ENCODE results near the gene DGKA.
A peak's percentile ranks its signal among the peaks of the same experiment; 100 is the strongest.

The DGKA gene

DNA sequence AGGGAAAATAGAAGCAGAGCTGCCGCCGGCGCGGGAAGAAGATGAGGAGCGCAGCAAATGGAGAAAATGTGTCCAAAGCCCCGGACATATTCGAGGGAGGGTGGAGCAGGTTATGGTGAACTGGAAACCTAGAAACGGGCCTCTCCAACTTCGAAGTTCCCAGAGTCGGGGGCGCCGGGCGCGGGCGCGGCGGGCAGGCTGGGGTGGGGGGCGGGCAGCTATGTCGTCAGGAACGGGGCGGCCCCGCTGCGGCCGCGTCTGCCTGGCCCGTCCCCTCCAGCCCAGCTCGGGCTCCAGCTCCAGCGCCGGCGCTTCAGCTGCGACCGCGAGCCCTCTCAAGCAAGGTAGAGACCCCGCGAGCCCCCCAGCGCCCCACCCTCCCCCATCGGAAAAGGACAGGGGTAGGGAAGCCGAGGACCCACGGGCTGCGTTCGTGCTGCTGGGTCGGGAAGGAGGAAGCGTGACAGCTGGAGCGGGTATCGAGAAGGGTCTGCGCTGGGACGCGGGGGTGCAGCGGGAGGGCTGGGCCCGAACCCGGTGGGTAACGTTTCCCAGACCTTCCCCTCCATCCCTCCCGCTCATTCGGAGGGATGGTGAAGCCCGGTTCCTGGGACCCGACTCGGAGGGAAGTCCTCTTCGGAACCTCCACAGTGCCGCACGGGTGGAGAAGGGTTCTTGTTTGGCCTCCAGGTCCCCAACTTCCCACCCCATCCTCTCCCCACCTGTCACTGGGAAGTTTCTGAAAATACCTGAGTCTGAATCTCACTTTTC lies 1.0 kb downstream of the DGKA start:
- DNase-seq, result peak; percentile 38

GRCh38 chr12:55932551-55932910 lies 1.6 kb downstream of the DGKA start:
- peak; percentile 60 for DNase-seq

- no peak for DNase-seq
These were observed 2.3 kb downstream of the DGKA start for GRCh38 chr12:55933169-55933798.

- no peak for DNase-seq
These were observed 3.1 kb downstream of the DGKA start for GRCh38 chr12:55933799-55934742.

DNA sequence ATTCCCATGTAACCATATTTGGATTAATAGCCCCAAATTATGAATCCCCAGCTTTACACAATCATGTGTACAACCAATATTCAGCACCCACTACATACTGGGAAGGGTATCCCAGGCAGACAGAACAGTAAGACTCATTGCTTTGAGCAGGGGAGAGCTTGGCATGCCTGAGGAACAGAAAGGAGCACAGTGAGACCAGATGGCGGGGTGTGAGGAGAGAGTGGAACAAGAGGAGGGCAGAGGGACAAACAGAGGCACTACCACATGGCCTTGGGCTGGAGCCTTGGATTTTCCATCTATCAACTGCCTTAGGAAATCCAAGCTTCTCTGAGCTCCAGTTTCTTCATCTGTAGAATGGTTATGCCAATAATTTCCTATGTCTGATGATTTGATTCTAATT lies 3.8 kb downstream of the DGKA start:
- DNase-seq, result no peak

- DNase-seq, result no peak
These were observed 4.8 kb downstream of the DGKA start for GRCh38 chr12:55935738-55936151.

DNA sequence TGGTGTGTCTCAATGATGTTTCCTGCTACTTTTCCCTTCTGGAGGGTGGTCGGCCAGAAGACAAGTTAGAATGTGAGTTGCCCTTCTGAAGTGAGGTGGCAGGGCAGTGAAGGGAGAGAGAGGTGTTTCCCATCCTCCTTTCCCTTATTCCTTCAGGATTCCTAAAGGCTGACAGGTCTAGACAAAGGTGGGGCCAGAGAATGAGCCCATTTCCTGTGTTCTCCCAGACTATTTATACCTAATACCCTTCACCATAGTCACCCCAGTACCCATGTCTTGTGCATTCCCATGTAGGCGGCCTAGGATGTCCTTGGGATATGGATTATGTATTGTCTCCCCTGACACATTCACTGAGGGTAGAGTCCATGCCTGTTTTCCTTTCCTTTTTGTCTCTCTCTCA lies 7.0 kb downstream of the DGKA start:
- DNase-seq, result no peak

DNA sequence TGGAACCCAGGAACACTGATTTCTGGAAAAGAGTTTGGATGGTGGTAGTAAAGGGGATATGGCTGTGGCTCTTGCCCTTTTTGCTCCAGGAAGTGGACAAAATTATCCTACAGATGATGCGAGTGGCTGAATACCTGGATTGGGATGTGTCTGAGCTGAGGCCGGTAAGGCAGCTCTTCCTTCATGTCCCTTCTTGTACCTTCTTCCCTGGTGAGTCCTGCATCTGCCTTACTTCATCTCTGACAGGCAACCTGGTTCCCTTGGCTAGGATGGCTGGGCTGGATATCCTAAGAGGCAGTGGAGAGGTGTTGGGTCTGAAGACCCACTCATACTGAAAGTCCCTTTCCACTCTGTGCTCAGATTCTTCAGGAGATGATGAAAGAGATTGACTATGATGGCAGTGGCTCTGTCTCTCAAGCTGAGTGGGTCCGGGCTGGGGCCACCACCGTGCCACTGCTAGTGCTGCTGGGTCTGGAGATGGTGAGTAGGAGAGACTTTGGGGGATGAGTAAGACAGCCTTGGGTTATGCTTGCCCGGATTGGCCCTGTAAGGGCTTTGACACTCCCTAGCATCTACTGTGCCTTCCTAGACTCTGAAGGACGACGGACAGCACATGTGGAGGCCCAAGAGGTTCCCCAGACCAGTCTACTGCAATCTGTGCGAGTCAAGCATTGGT lies 8.0 kb downstream of the DGKA start:
- DNase-seq, result no peak

- DNase-seq, result peak; percentile 87
These were observed 9.2 kb downstream of the DGKA start for GRCh38 chr12:55940065-55940732.

DNA sequence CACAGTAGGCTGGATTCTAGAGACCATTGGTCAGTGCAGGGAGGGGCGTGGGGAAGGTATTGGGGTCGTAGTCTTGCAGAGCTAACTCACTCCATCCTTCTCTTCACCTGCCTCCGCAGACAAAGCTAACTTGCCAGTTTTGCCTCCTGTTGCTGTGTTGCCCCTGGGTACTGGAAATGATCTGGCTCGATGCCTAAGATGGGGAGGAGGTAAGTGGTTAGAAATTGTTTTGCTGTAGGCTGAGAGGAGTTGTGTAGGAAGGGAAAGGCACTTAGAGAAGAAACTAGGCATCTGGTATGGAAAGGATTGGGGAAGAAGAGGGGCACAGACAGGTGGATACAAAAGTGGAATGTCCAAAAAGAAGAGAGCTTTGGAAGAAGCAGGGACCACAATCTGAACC lies 11.1 kb downstream of the DGKA start:
- no peak for DNase-seq

- DNase-seq, result no peak
These were observed 11.7 kb downstream of the DGKA start for GRCh38 chr12:55942577-55943136.

DNA sequence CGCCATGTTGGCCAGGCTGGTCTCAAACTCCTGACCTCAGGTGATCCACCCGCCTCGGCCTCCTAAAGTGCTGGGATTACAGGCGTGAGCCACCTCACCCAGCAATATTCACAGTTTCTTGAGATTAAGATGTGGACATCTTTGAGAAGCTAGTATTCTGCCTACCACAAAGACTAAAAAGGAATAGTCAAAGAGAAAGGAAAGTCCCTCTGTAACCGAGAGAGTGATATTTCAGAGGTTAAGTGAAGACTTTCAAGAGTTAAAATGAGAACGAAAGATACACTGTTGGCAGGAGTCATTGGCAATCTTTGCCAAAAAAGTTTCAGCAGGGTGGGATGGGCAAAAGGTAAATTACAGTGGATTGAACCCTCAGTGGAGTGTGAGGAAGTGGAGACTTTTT lies 15.6 kb downstream of the DGKA start:
- DNase-seq, result no peak

DNA sequence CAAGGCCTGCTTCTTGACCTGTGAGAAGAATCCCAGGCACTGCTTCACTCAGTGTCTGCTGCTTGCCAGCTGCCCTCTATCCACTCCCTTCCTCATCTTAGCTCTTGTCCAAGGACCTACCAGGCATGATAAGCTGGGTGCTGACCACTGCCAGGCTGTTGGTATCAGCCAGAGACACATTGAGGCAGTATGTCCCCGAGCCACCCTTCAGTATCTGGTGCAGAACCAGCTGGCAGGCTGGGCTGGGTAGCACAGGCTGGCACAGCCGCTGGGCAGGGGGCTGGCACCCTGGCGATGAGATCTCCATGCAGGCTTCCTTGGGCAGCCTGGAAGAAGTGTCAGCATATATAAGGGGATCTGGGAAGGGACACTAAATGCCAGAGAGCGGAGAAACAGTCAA lies 24.4 kb downstream of the DGKA start:
- DNase-seq, result no peak

DNA sequence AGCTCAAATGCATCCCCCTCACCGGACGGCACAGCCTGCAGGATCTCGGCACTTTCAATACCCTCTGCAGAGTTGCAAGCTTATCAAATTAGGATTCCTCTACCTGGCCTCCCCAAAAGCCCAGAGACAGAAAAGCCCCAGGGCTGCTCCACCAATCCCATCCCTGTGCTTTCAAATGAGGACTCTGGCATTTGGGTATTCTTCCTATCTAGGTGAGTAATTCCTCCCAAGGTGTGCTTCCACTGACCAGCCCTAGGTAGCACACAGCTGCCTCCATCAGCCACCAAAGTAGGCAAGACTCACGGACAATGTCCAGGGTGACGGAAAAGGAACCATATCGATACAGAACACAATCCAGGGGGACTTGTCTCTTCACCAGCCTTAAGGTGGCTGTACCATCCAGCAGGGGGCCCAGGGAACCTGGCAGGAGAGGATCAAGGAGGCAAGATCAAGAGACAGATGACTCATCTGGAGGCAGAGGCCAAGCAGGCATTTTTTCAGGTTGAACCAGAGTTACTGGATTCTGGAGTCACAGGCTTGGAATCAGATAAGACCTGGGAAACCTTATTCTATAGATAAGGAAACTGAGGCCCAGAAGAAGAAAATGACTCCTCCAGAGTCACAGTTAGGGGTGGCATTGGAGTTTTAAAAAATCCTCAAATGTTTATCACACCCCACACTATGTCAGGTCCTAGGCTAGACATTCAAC lies 25.0 kb downstream of the DGKA start:
- DNase-seq, result peak; percentile 49

DNA sequence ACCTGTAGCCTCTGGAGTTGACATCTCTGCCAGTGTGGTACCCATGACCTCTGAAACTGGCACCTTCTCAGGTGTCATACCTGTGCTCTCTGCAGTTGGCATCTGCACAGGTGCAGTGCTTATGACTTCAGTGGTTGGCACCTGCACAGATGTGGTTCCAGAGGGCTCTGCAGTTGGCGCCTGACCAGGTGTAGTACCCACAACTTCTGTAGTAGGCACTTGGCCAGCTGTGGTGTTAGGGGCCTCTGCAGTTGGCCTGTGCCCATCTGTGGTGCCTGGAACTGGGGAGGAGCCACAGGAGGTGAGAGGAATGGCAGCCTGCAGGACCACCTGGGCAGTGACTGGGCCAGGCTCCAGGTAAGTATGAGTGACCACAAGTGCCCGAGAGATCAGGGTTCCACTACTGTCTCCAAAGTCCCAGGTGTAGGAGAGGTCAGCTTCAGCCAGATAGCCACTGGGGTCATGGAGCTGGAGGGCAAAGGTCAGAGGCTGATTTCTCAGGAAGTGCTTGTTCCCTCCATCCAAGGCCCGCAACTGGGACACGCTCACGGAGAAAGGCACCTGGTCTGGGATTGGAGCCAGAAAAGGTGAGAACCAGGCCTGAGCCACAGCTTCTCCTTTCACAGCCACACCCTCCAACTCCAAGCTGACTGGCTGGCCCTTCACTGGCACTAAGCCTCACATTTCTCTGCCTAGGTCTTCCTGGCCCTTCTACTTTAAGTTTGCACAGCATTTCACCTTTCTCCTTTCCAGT lies 26.3 kb downstream of the DGKA start:
- DNase-seq, result no peak

GRCh38 chr12:55963760-55964159 lies 32.8 kb downstream of the DGKA start:
- no peak for DNase-seq

DNA sequence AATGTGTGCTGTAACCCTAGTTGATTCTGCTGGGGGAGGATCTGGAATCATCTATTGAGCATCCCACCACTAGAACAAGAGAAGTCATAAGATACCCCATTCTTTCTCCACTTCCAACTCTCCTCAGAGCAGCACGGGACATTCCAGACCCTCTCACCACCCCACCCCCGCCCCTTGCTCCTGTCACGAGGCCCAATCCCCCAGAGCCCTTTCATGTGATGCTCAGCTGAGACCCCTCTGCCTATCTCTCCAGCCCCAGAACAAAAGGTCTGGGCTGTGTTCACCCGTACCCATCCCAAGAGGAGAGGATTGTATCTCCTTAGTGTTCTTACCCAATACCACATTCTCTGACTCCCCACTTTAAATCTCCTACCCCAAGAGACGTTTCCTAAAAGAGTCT lies 34.3 kb downstream of the DGKA start:
- DNase-seq, result no peak

- DNase-seq, result no peak
These were observed 35.0 kb downstream of the DGKA start, which contains the start of gene PMEL for GRCh38 chr12:55965941-55966407. PMEL (minus strand) TSS chr12:55966042; CDS start chr12:55966011, 31 bp downstream.

GRCh38 chr12:55966408-55967281 lies 35.7 kb downstream of the DGKA start, which contains the start of gene CDK2:
CDK2 (plus strand) TSS chr12:55966830; CDS start chr12:55967009, 179 bp downstream.
- DNase-seq, result peak; percentile 86
